ENCODE data around the gene ADAT3.
A peak's percentile ranks its signal among the peaks of the same experiment; 100 is the strongest.
"Not testable (repeated sequence)": the region's sequence is repeated elsewhere in the genome, so short reads cannot be mapped to it uniquely, and the experiment has no call there.

ADAT3 gene

GRCh38 chr19:1865172-1866010 lies 39.8 kb upstream of the ADAT3 start:
- H3K27ac ChIP-seq: peak overlapping the region; percentile 81
- DNase-seq (ENCODE audit: low read depth, low spot score): no peak

DNA sequence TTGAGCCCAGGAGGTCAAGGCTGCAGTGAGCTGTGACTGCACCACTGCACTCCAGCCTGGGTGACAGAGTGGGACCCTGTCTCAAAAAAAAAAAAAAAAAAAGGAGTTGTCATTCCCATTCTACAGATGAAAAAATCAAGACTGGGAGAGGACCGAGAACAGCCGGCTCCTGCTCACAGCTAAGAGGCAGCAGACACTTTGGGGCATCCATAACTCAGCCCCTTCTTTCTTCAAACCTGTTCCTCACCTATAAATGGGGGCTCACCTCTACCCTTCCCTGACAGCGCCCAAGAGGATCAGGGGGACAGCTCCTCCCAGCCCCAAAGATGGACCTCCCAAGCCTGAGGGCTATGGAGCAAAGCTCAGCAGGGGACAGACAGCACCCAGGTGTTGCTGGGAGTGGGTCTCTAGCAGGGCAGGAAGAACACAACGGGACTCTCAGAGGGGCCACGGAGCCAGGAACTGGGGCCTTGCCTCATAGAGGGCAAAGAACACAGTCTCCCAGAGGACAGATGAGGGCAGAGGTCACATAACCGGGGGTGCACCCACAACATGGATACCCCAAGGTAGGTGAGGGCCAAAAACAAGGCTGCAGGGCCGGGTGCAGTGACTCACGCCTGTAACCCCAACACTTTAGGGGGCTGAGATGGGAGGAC lies 38.4 kb upstream of the ADAT3 start:
- no peak for DNase-seq (ENCODE audit: low read depth, low spot score)
- H3K27ac ChIP-seq: no peak overlapping the region

- no peak for DNase-seq (ENCODE audit: low read depth, low spot score)
- no peak overlapping the region for H3K27ac ChIP-seq
Measured at GRCh38 chr19:1867349-1867724, 37.9 kb upstream of the ADAT3 start.

DNA sequence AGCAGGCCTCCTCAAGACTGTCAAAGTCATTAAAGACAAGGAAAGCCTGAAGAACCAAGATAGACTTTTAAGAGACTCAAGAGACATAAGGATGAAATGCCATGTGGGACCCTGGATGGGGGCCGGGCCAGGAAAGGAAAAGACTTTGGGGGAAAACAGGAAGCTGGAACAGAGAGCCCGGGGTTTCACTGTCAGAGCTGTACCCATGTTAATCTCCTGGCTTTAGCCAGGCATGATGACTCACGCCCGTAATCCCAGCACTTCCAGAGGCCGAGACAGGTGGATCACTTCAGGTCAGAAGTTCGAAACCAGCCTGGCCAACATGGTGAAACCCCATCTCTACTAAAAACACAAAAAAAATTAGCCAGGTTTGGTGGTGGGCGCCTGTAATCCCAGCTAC lies 36.2 kb upstream of the ADAT3 start:
- H3K27ac ChIP-seq: no peak overlapping the region
- DNase-seq (ENCODE audit: low read depth, low spot score): no peak

- DNase-seq (ENCODE audit: low read depth, low spot score): no peak
- H3K27ac ChIP-seq: no peak overlapping the region
Measured at GRCh38 chr19:1871140-1871597, 34.0 kb upstream of the ADAT3 start.

- no peak for DNase-seq (ENCODE audit: low read depth, low spot score)
- H3K27ac ChIP-seq: no peak overlapping the region
Measured at GRCh38 chr19:1871630-1872029, 33.6 kb upstream of the ADAT3 start.

- DNase-seq (ENCODE audit: low read depth, low spot score): no peak
- H3K27ac ChIP-seq: peak overlapping the region; percentile 79
Measured at GRCh38 chr19:1872807-1873523, 32.2 kb upstream of the ADAT3 start.

GRCh38 chr19:1873524-1874473 lies 31.4 kb upstream of the ADAT3 start:
- no peak for DNase-seq (ENCODE audit: low read depth, low spot score)

GRCh38 chr19:1874554-1875185 lies 30.5 kb upstream of the ADAT3 start:
- H3K27ac ChIP-seq: peak overlapping the region; percentile 79
- DNase-seq (ENCODE audit: low read depth, low spot score): no peak

More at GRCh38 chr19:1873524-1874473, 31.4 kb upstream of the ADAT3 start:
- H3K27ac ChIP-seq: peak overlapping the region; percentile 79

DNA sequence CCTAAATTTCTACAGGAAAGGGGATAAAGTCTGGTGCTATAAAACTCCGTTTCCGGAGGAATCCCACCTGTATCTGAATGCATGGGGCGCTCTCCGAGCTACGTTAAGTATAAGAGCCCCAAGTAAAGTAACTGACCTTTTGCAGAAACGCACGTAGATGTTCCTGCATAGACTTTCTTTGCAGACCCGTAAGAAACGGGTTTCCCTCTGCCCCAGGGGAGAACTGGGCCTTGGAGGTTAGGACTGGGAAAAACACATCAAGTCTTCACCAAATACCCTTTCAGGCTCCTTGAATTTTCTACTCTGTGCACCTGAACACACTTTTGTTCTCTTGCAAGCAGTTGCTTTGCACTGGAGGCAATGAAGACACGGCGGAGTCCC lies 29.9 kb upstream of the ADAT3 start:
- DNase-seq (ENCODE audit: low read depth, low spot score): not testable (repeated sequence)
- H3K27ac ChIP-seq: peak overlapping the region; percentile 79

DNA sequence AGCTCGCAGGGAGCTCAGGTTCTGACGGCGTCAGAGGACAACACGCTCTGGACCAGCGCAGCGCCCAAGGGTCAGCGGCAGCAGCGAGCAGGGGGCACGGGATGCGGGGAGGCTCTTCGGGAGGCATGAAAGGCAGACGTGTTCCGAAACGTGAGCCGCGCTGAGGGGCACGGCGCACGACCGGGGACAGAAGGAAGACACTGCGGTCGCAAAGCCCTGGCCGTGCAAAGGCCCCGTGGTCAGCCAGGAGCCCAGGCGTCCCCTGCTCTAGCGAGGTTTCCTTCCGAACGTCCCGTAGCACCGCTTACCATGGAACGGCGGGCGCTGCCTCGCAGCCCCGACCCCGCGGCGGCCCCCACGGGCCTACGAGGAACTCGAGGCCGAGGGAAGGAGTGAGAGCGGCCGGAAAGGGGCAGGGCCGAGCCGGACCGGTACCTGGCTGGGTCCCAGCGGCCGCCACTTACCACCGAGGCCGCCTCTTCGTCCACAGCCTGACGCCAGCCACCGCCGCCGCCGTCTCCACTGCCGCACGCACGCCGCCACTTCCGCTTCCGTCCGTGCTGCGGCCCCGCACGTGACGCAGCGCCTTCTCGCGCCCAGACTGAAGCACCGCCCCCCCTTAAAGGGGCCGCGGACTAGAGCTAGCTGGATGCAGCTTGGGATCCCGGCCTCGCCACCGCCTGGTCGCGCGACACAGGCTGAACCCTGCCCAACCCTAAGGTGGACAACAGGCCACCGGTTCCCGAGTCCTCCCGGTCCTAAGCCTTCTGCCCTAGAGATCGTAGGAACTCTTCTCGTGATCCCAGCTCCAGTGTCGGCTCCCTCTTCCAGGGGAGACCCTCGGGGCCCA lies 29.3 kb upstream of the ADAT3 start:
- peak; percentile 44 for DNase-seq (ENCODE audit: low read depth, low spot score)
- peak overlapping the region; percentile 79 for H3K27ac ChIP-seq

GRCh38 chr19:1876496-1877279 lies 28.5 kb upstream of the ADAT3 start:
- DNase-seq (ENCODE audit: low read depth, low spot score): not testable (repeated sequence)
- H3K27ac ChIP-seq: peak overlapping the region; percentile 79

DNA sequence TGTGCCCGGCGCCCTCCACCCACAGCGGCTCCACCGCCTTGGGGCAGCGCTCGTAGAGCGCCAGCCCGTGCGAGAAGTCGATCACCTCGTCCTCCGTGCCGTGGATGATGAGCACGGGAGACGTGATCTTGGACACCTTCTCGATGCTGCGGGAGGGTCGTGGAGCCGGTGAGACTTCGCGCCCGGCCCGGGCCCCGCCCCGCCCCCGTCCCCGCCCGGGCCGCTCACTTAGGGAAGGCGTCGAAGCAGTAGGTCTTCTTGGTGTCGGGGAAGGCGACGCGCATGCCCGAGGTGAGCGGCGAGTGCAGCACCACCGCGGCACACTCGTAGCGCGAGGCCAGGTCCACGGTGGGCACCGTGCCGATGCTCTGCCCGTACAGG lies 27.9 kb upstream of the ADAT3 start:
- H3K27ac ChIP-seq; DNase-seq (ENCODE audit: low read depth, low spot score): not testable (repeated sequence)

- DNase-seq (ENCODE audit: low read depth, low spot score); H3K27ac ChIP-seq: not testable (repeated sequence)
Measured at GRCh38 chr19:1878583-1878982, 26.6 kb upstream of the ADAT3 start.

DNA sequence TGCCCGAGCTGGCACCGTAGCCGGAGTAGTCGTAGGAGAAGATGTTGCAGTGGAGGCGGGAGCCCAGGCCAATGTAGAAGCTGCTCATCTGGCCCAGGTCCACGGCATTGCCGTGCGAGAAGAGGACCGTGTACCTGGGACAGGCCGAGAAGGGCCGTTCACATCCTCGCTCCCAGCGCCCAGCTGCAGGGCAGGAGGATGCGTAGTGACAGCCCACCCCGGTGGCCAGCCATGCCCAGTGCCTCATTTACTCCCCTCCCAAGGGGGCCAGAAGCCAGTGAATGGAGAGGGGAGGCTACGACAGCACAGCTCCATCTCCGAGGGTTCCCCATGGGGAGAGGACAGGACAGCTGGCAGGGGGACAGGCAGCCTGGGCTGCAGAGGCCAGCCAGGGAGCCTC lies 25.2 kb upstream of the ADAT3 start:
- not testable (repeated sequence) for H3K27ac ChIP-seq; DNase-seq (ENCODE audit: low read depth, low spot score)

- DNase-seq (ENCODE audit: low read depth, low spot score): no peak
- H3K27ac ChIP-seq: no peak overlapping the region
Measured at GRCh38 chr19:1880611-1881392, 24.4 kb upstream of the ADAT3 start.

Measured in epithelial cell of prostate (primary cell).